GM12878 (cell line): ENCODE results near the gene RACK1. TPM values are rescaled to one million over a fixed set of nuclear protein-coding genes. Genes with fewer than 3 reads are reported as not detected.

Source experiments
- ASH2L ChIP-seq: fragments of 300-600, 200-600 bp; sonication (generic); IDR thresholded peaks from 2 replicates; pipeline ENCODE4 v1.6.1; 2017; ENCODE audit warnings: low read depth, mild to moderate bottlenecking, borderline replicate concordance
- BRCA1 ChIP-seq: IDR thresholded peaks from 2 replicates; pipeline ENCODE4 v1.6.1; 2011; ENCODE audit warnings: low read depth, low read length, improper control_type of control experiment
- CBX3 ChIP-seq: fragments of 200-600 bp; sonication (generic); IDR thresholded peaks from 2 replicates; pipeline ENCODE4 v1.6.1; 2016; ENCODE audit warnings: low read depth, borderline replicate concordance
- CBX5 ChIP-seq: sonication (generic); IDR thresholded peaks from 2 replicates; pipeline ENCODE4 v1.6.1; 2016; ENCODE audit warnings: low read depth, moderate library complexity, mild to moderate bottlenecking, inconsistent platforms
- CHD4 ChIP-seq: fragments of 200-600 bp; sonication (generic); IDR thresholded peaks from 2 replicates; pipeline ENCODE4 v1.6.1; 2016; ENCODE audit warnings: mild to moderate bottlenecking
- CREM ChIP-seq: IDR thresholded peaks from 2 replicates; pipeline ENCODE4 v1.6.1; 2014; ENCODE audit warnings: antibody characterized with exemption, low read depth
- CUX1 ChIP-seq: IDR thresholded peaks from 2 replicates; pipeline ENCODE4 v1.6.1; 2012; ENCODE audit warnings: improper control_type of control experiment, low read depth, low read length; ENCODE audit not compliant: insufficient replicate concordance
- EP300 ChIP-seq, 2 experiments: fragments of 150-350 bp in 1 of 2; IDR thresholded peaks; 2 replicates each; pipeline ENCODE4 v1.6.1; 2011 to 2012; ENCODE audit warnings: low read depth in 2 of 2, low read length in 2 of 2, borderline replicate concordance in 1 of 2, improper control_type of control experiment in 1 of 2, inconsistent platforms in 1 of 2; ENCODE audit not compliant: control insufficient read depth in 1 of 2
- ESRRA ChIP-seq: IDR thresholded peaks from 2 replicates; pipeline ENCODE4 v1.6.1; 2012; ENCODE audit warnings: mild to moderate bottlenecking, low read length, improper control_type of control experiment
- FOS ChIP-seq: IDR thresholded peaks from 3 replicates; pipeline ENCODE4 v1.6.1; 2011; ENCODE audit warnings: borderline replicate concordance; ENCODE audit not compliant: insufficient read length; ENCODE audit errors: extremely low read depth
- IKZF1 ChIP-seq: fragments of 450-650 bp; conservative IDR thresholded peaks from 2 replicates; pipeline ENCODE4 v1.6.1; 2017; ENCODE audit warnings: antibody characterized with exemption, mild to moderate bottlenecking
- KDM1A ChIP-seq: fragments of 200-600 bp; sonication (generic); IDR thresholded peaks from 2 replicates; pipeline ENCODE4 v1.6.1; 2016; ENCODE audit warnings: borderline replicate concordance
- MTA2 ChIP-seq: fragments of 450-650 bp; IDR thresholded peaks from 2 replicates; pipeline ENCODE4 v1.6.1; 2016; ENCODE audit warnings: low read depth, mild to moderate bottlenecking, moderate library complexity
- NBN ChIP-seq: fragments of 450-650 bp; IDR thresholded peaks from 2 replicates; pipeline ENCODE4 v1.6.1; 2016
- NFYA ChIP-seq: IDR thresholded peaks from 2 replicates; pipeline ENCODE4 v1.6.1; 2011; ENCODE audit warnings: low read depth, mild to moderate bottlenecking, low read length, improper control_type of control experiment, borderline replicate concordance
- PKNOX1 ChIP-seq: fragments of 450-650 bp; IDR thresholded peaks from 2 replicates; pipeline ENCODE4 v1.6.1; 2016; ENCODE audit warnings: mild to moderate bottlenecking
- RBBP5 ChIP-seq: fragments of 200-600 bp; sonication (generic); conservative IDR thresholded peaks from 2 replicates; pipeline ENCODE4 v1.6.1; 2016
- SREBF1 ChIP-seq: IDR thresholded peaks from 2 replicates; pipeline ENCODE4 v1.6.1; 2012; ENCODE audit warnings: mild to moderate bottlenecking, low read length
- TBL1XR1 ChIP-seq: IDR thresholded peaks from 2 replicates; pipeline ENCODE4 v1.6.1; 2012; ENCODE audit warnings: low read depth, low read length, improper control_type of control experiment
- YBX1 ChIP-seq: fragments of 450-650 bp; IDR thresholded peaks from 2 replicates; pipeline ENCODE4 v1.6.1; 2016; ENCODE audit warnings: antibody characterized with exemption
- ZNF622 ChIP-seq: fragments of 450-650 bp; IDR thresholded peaks from 2 replicates; pipeline ENCODE4 v1.6.1; 2017; ENCODE audit warnings: mild to moderate bottlenecking, inconsistent platforms
- polyA plus RNA-seq, 11 experiments: library from polyadenylated mRNA; depleted of rRNA in 4 of 11; unstranded in 6 of 11; stranded (reverse) in 5 of 11; fragments of >200 nt; fragmentation: Nextera tagmentation in 4 of 11; fragmentation: Illumina TruSeq in 1 of 11; extraction: Ambion mirVana in 4 of 11; extraction: Trizol in 1 of 11; gene quantifications; 1 replicate in 1 of 11; 2 replicates in 10 of 11; pipeline versions ENCODE4 v1.2.1 to v1.2.3, GENCODE V29; 2011 to 2016; ENCODE audit warnings: inconsistent platforms in 2 of 11, missing spikeins in 2 of 11, low read depth in 1 of 11
- total RNA-seq, 4 experiments: library from RNA; depleted of rRNA in 3 of 4; stranded (reverse); fragments of >200 nt in 3 of 4; fragmentation: Illumina TruSeq in 1 of 4; extraction: Trizol in 1 of 4; gene quantifications; 2 replicates each; pipeline versions ENCODE4 v1.2.1 to v1.2.3, GENCODE V29; 2013 to 2021
- TF ChIP-seq, protein P1 (sequence below): fragments of 450-650 bp; IDR thresholded peaks from 2 replicates; pipeline ENCODE4 v1.6.1; 2017; ENCODE audit warnings: low read depth, mild to moderate bottlenecking, moderate library complexity

The RACK1 gene
- total and polyA plus RNA-seq, 10 of the 15 experiments (the other 5 are each of a cell fraction or from before 2014, with no cell fraction given): 1,365 to 6,584 (median 4,167) TPM

- TF ChIP-seq CUX1 (no peak), SREBF1 (no peak), BRCA1 (no peak), CBX3 (no peak), KDM1A (no peak), CHD4 (no peak), IKZF1 (peak; percentile 97), PKNOX1 (no peak), CBX5 (no peak), ASH2L (0 out of 2 replicates have a peak, but pooled peaks have one; percentile 19), TBL1XR1 (peak; percentile 46; the same call in 1 of the 2 replicates), MTA2 (peak; percentile 86), NFYA (no peak), NBN (peak; percentile 92), ESRRA (no peak), FOS (no peak), YBX1 (no peak), EP300 (IDR thresholded peaks at IDR 0.05; ENCODE audit: borderline replicate concordance in 1 of 2, control insufficient read depth in 1 of 2, low read depth in 2 of 2, low read length in 2 of 2) (peak; percentile 67 to 84; a peak in 3 of 4 replicates), RBBP5 (no peak), ZNF622 (no peak), CREM (peak; percentile 72; the same call in 1 of the 2 replicates)
- TF ChIP-seq, protein P1, sequence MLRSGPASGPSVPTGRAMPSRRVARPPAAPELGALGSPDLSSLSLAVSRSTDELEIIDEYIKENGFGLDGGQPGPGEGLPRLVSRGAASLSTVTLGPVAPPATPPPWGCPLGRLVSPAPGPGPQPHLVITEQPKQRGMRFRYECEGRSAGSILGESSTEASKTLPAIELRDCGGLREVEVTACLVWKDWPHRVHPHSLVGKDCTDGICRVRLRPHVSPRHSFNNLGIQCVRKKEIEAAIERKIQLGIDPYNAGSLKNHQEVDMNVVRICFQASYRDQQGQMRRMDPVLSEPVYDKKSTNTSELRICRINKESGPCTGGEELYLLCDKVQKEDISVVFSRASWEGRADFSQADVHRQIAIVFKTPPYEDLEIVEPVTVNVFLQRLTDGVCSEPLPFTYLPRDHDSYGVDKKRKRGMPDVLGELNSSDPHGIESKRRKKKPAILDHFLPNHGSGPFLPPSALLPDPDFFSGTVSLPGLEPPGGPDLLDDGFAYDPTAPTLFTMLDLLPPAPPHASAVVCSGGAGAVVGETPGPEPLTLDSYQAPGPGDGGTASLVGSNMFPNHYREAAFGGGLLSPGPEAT: peak; percentile 96
These were observed 44.7 kb downstream of the RACK1 start (continued) for GRCh38 chr5:181198905-181199519.
